Neuronal stem cell (in vitro differentiated cells): ENCODE measurements around the gene ZNF699. TPM values are rescaled to one million over a fixed set of nuclear protein-coding genes. Genes with fewer than 3 reads are reported as not detected.

Experiments
- DNase-seq: peaks from one replicate; pipeline ENCODE4 v3.0.0-alpha.2; 2013; ENCODE audit warnings: low spot score
- H2AFZ ChIP-seq: one replicate; pipeline ENCODE4 v1.6.1; 2013; ENCODE audit warnings: mild to moderate bottlenecking, low read length, inconsistent platforms
- H2AK5ac ChIP-seq: 2 replicates; pipeline ENCODE4 v1.6.1; 2013; ENCODE audit warnings: low read depth, mild to moderate bottlenecking, inconsistent platforms, low read length, moderate library complexity, mixed read lengths
- H2BK120ac ChIP-seq: 2 replicates; pipeline ENCODE4 v1.6.1; 2013; ENCODE audit warnings: low read depth, mild to moderate bottlenecking, inconsistent platforms, low read length, moderate library complexity, mixed read lengths
- H2BK12ac ChIP-seq: one replicate; pipeline ENCODE4 v1.6.1; 2013; ENCODE audit warnings: low read length, inconsistent platforms
- H2BK15ac ChIP-seq: 2 replicates; pipeline ENCODE4 v1.6.1; 2013; ENCODE audit warnings: mild to moderate bottlenecking, low read length, inconsistent platforms, mixed read lengths
- H2BK5ac ChIP-seq: one replicate; pipeline ENCODE4 v1.6.1; 2013; ENCODE audit warnings: inconsistent platforms, mild to moderate bottlenecking, low read length, moderate library complexity
- H3K14ac ChIP-seq: one replicate; pipeline ENCODE4 v1.6.1; 2013; ENCODE audit warnings: low read length, inconsistent platforms
- H3K18ac ChIP-seq: 2 replicates; pipeline ENCODE4 v1.6.1; 2013; ENCODE audit warnings: low read length, inconsistent platforms
- H3K23ac ChIP-seq: 2 replicates; pipeline ENCODE4 v1.6.1; 2013; ENCODE audit warnings: low read depth, mild to moderate bottlenecking, mixed read lengths, low read length, inconsistent platforms; ENCODE audit not compliant: poor library complexity
- H3K27ac ChIP-seq: replicated peaks from 3 replicates; pipeline ENCODE4 v1.5.1; 2013; ENCODE audit warnings: low read length, inconsistent platforms
- H3K27me3 ChIP-seq, 3 experiments: 2 replicates each; pipeline ENCODE4 v1.6.1; 2013; ENCODE audit warnings: low read length in 3 of 3, mild to moderate bottlenecking in 2 of 3, inconsistent platforms in 1 of 3, low read depth in 1 of 3, mixed read lengths in 1 of 3, moderate library complexity in 1 of 3; ENCODE audit not compliant: control insufficient read depth in 3 of 3, insufficient read depth in 3 of 3
- H3K36me3 ChIP-seq, 2 donors: replicated peaks in 1 of 2; 2 replicates each; pipeline ENCODE4 v1.6.1; 2013; ENCODE audit warnings: low read length in 2 of 2; ENCODE audit not compliant: control insufficient read depth in 2 of 2, insufficient read depth in 2 of 2
- H3K4ac ChIP-seq: 2 replicates; pipeline ENCODE4 v1.6.1; 2013; ENCODE audit warnings: inconsistent platforms, mild to moderate bottlenecking, low read length, moderate library complexity
- H3K4me1 ChIP-seq, 2 donors: 1 replicate in 1 of 2; 2 replicates in 1 of 2; pipeline ENCODE4 v1.6.1; 2013; ENCODE audit warnings: low read length in 2 of 2, low read depth in 1 of 2; ENCODE audit not compliant: control insufficient read depth in 2 of 2, insufficient read depth in 1 of 2
- H3K4me2 ChIP-seq: one replicate; pipeline ENCODE4 v1.6.1; 2013; ENCODE audit warnings: mild to moderate bottlenecking, low read length, inconsistent platforms; ENCODE audit not compliant: insufficient read depth, poor library complexity, severe bottlenecking
- H3K4me3 ChIP-seq, 2 donors: 2 replicates each; pipeline ENCODE4 v1.5.1; 2013; ENCODE audit warnings: low read length in 2 of 2, mild to moderate bottlenecking in 2 of 2, inconsistent platforms in 1 of 2, moderate library complexity in 1 of 2
- H3K79me1 ChIP-seq: one replicate; pipeline ENCODE4 v1.6.1; 2013; ENCODE audit warnings: low read depth, mild to moderate bottlenecking, inconsistent platforms, low read length, moderate library complexity
- H3K9ac ChIP-seq: one replicate; pipeline ENCODE4 v1.6.1; 2013; ENCODE audit warnings: mild to moderate bottlenecking, low read depth, low read length, inconsistent platforms; ENCODE audit not compliant: poor library complexity
- H3K9me3 ChIP-seq, 2 donors: replicated peaks in 1 of 2; 2 replicates each; pipeline versions ENCODE3 to v1.6.1; 2013; ENCODE audit warnings: low read length in 2 of 2, mild to moderate bottlenecking in 2 of 2, inconsistent platforms in 1 of 2, low read depth in 1 of 2, mixed read lengths in 1 of 2, moderate library complexity in 1 of 2; ENCODE audit not compliant: control insufficient read depth in 2 of 2, insufficient read depth in 1 of 2
- H4K8ac ChIP-seq: one replicate; pipeline ENCODE4 v1.6.1; 2013; ENCODE audit warnings: low read depth, mild to moderate bottlenecking, inconsistent platforms, low read length, moderate library complexity
- H4K91ac ChIP-seq: one replicate; pipeline ENCODE4 v1.6.1; 2013; ENCODE audit warnings: low read length, low read depth, mild to moderate bottlenecking, inconsistent platforms; ENCODE audit not compliant: poor library complexity
- WGBS, 2 donors: extraction: QIAGEN DNeasy Blood & Tissue Kit; methylation state at CpG; one replicate each; pipeline ENCODE4 v1.1.7; 2013; ENCODE audit warnings: missing lambda C conversion rate in 2 of 2, mixed read lengths in 1 of 2; ENCODE audit not compliant: insufficient read length in 2 of 2, insufficient replicate concordance in 1 of 2; ENCODE audit errors: extremely low coverage in 2 of 2; 5-methylcytosine and 5-hydroxymethylcytosine counted together
- polyA plus RNA-seq, 2 experiments: library from polyadenylated mRNA; stranded (reverse); fragments of 200-250 nt; gene quantifications; one replicate each; pipeline ENCODE4 v1.2.3, GENCODE V29; 2013

Gene ZNF699
- polyA plus RNA-seq (2013, experiment 1 of 2): 5.1 TPM
- 4.1 TPM for polyA plus RNA-seq (2013, experiment 2 of 2)

DNA sequence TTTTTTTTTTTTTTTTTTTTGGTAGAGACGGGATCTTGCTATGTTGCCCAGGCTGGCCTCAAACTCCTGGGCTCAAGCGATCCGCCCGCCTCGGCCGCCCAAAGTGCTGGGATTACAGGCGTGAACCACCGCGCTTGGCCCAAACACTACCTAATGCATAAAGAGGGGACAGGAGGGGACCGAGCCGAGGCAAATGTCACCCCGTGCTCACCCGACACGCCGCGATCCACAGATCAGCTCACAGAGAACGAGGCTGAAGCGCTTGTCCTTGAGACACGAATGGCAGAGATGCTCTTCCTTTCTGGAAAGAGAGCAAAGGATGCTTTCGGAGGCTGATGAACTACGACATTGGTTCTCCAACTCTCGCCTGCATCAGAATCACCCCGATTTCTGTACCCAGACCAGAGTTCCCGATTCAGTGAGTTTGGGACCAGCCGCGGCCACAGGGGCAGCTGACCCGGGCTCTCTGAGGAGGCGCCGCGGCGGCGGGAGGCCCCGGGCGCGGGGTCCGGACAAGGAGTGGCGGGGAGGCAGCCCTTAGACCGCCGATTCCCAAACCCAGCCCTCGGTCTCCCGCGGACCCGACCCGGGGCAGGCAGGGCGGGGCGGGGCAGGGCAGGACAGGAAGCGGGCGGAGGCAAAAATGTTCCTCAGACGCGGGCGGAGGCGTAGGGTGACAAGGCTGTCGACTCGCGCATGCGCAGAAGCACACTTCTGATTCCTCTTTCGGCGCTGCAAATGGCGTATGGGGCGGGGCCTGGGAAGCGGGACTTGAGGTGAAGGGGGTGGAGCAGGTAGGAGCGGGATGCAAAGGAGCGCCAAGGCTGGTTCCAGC is at the start of gene ZNF699:
ZNF699 (minus strand) TSS at position 700 of the 835 bp plus-strand sequence. CDS start 4,719 bp downstream, outside the sequence.
- Histone ChIP-seq H3K14ac (no peak within 1 kb of the TSS), H3K4me3 (peak within 1 kb of the TSS; percentile 79 to 83), H2BK12ac (no peak within 1 kb of the TSS), H3K4ac (no peak within 1 kb of the TSS), H3K9me3 (peaks cover 5 to 26% of the 10 kb centered on the region in 2 donors), H2AK5ac (no peak within 1 kb of the TSS), H2AFZ (peak within 1 kb of the TSS; percentile 97), H3K4me1 (no peaks in the 10 kb centered on the region), H2BK15ac (no peak within 1 kb of the TSS), H3K27me3 (no peaks in the 10 kb centered on the region), H3K4me2 (peak within 1 kb of the TSS; percentile 80), H4K91ac (no peak within 1 kb of the TSS), H3K18ac (peak within 1 kb of the TSS; percentile 96), H2BK5ac (peak within 1 kb of the TSS; percentile 84), H3K9ac (peak within 1 kb of the TSS; percentile 95), H3K36me3 (peaks cover under 1 to 11% of the 10 kb centered on the region in 2 donors), H3K23ac (peak within 1 kb of the TSS; percentile 94), H3K79me1 (no peaks in the 10 kb centered on the region), H2BK120ac (no peak within 1 kb of the TSS), H4K8ac (peak within 1 kb of the TSS; percentile 29), H3K27ac (peak within 1 kb of the TSS; percentile 80)
- peak; percentile 98 for DNase-seq
- no CpG with 5 or more reads among the region's 63 CpGs for WGBS, 2 donors

DNA sequence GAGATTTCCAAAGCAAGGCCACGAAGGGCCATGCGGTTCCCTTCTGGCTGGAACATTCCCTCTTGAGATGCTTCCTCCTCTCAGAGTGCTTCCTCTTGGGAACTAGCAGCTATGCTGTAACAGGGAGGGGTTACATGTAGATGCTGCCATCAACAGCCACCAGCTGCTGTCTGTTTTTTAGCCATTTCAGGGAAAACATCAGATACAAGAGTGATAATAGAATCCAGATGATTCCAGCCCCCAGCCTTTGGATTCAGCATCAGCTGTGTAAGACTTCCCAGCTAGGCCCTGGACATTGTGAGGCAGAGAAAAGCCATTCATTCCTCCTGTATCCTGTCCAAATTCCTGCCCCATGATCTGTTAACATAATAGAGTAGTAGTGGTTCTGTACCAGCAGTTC is 45.0 kb upstream of the ZNF699 start:
- Histone ChIP-seq H3K27ac (no peak overlapping the region), H2BK15ac (no peak overlapping the region), H2BK120ac (no peak overlapping the region), H3K4me2 (no peak overlapping the region), H3K4me1 (no peaks in the 10 kb centered on the region), H3K4ac (no peak overlapping the region), H3K4me3 (no peak overlapping the region), H3K27me3 (peaks cover 0 to 2% (median 0%) of the 10 kb centered on the region in 3 experiments), H2AFZ (no peak overlapping the region), H2BK5ac (no peak overlapping the region), H2BK12ac (no peak overlapping the region), H3K79me1 (peaks cover 4% of the 10 kb centered on the region), H3K9me3 (peaks cover 23 to 64% of the 10 kb centered on the region in 2 donors), H3K18ac (no peak overlapping the region), H4K8ac (no peak overlapping the region), H3K23ac (no peak overlapping the region), H3K14ac (no peak overlapping the region), H3K36me3 (peaks cover 5 to 9% of the 10 kb centered on the region in 2 donors), H2AK5ac (no peak overlapping the region), H4K91ac (no peak overlapping the region), H3K9ac (no peak overlapping the region)
- no CpG with 5 or more reads among the region's 2 CpGs for WGBS, 2 donors
- no peak for DNase-seq

DNA sequence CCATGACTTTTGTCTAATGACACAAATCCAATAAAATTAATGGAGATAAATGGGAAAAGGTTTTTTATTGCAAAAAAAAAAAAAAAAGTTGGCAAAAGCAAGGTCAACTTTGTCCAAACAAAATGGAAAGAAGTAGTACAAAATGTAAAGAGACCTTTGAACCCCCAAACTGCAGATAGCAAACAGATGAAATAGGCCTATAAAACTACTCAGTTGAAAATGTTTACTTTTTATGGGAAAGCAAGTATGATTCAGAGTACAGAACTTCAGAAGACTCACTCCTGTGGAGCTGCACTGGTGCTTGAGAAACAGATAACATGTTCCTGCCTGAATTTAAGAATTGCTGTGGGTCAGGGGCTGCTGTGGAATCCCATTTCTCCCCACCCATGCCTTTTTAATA is 43.4 kb upstream of the ZNF699 start:
- no peak overlapping the region for H2BK120ac ChIP-seq
- no peak for DNase-seq
- H2BK15ac ChIP-seq: no peak overlapping the region
- H3K4ac ChIP-seq: no peak overlapping the region
- H3K36me3 ChIP-seq: peaks cover 4 to 10% of the 10 kb centered on the region in 2 donors
- H3K18ac ChIP-seq: no peak overlapping the region
- no peak overlapping the region for H2BK12ac ChIP-seq
- no peak overlapping the region for H3K27ac ChIP-seq
- H3K14ac ChIP-seq: no peak overlapping the region
- H2BK5ac ChIP-seq: no peak overlapping the region
- no peak overlapping the region for H2AFZ ChIP-seq
- H4K91ac ChIP-seq: no peak overlapping the region
- H3K4me3 ChIP-seq: no peak overlapping the region
- H3K23ac ChIP-seq: no peak overlapping the region
- H3K9me3 ChIP-seq: peaks cover 28 to 65% of the 10 kb centered on the region in 2 donors
- no peaks in the 10 kb centered on the region for H3K4me1 ChIP-seq
- no peak overlapping the region for H3K9ac ChIP-seq
- peaks cover 0 to 2% (median 0%) of the 10 kb centered on the region in 3 experiments for H3K27me3 ChIP-seq
- peaks cover 3% of the 10 kb centered on the region for H3K79me1 ChIP-seq
- H2AK5ac ChIP-seq: no peak overlapping the region
- no peak overlapping the region for H3K4me2 ChIP-seq
- H4K8ac ChIP-seq: no peak overlapping the region

DNA sequence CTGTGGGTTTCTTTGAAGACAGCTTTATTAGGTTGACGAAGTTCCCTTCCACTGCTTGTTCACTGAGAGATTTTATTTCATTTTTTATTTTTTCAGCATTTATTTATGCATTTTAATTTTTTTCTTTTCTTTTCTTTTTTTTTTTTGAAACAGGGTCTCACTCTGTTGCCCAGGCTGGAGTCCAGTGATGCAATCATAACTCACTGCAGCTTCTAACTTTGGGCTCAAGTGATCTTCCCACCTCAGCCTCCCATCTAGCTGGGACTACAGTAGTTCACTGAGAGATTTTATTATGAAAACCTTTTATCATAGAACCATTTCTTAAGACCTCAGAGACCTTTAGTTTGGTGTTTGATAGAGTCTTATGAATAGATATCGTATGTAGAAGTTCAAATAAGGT is 42.9 kb upstream of the ZNF699 start:
- H3K36me3 ChIP-seq: peaks cover under 1 to 6% of the 10 kb centered on the region in 2 donors
- H3K23ac ChIP-seq: no peak overlapping the region
- no peak overlapping the region for H3K9ac ChIP-seq
- H3K4me2 ChIP-seq: no peak overlapping the region
- no peak overlapping the region for H2BK5ac ChIP-seq
- H3K4ac ChIP-seq: no peak overlapping the region
- H3K79me1 ChIP-seq: no peaks in the 10 kb centered on the region
- H2AK5ac ChIP-seq: no peak overlapping the region
- H4K91ac ChIP-seq: no peak overlapping the region
- H2BK15ac ChIP-seq: no peak overlapping the region
- H3K27me3 ChIP-seq: no peaks in the 10 kb centered on the region
- H2AFZ ChIP-seq: no peak overlapping the region
- no peak overlapping the region for H3K18ac ChIP-seq
- no peak for DNase-seq
- H3K9me3 ChIP-seq: peaks cover 26 to 64% of the 10 kb centered on the region in 2 donors
- H3K4me1 ChIP-seq: no peaks in the 10 kb centered on the region
- no peak overlapping the region for H2BK120ac ChIP-seq
- no peak overlapping the region for H2BK12ac ChIP-seq
- no peak overlapping the region for H3K14ac ChIP-seq
- no peak overlapping the region for H3K4me3 ChIP-seq
- H3K27ac ChIP-seq: no peak overlapping the region
- no CpG with 5 or more reads among the region's 2 CpGs for WGBS, 2 donors
- H4K8ac ChIP-seq: no peak overlapping the region
